EH (cell line): ENCODE data around the gene P2RY2.
"Not testable (repeated sequence)": the region's sequence is repeated elsewhere in the genome, so short reads cannot be mapped to it uniquely, and the experiment has no call there.

Experiments used
- DNase-seq: peaks from one replicate; pipeline ENCODE4 v3.0.0-alpha.2; 2015; ENCODE audit warnings: low read depth

The P2RY2 gene

GRCh38 chr11:73188301-73188700 lies 29.8 kb upstream of the P2RY2 start:
- DNase-seq: no peak

GRCh38 chr11:73189315-73189714 lies 28.8 kb upstream of the P2RY2 start:
- DNase-seq: no peak

GRCh38 chr11:73189723-73190556 lies 28.1 kb upstream of the P2RY2 start:
- peak; percentile 30 for DNase-seq

- no peak for DNase-seq
Observed at GRCh38 chr11:73190557-73190885, 27.6 kb upstream of the P2RY2 start.

GRCh38 chr11:73191151-73191550 lies 26.9 kb upstream of the P2RY2 start:
- no peak for DNase-seq

GRCh38 chr11:73192272-73192671 lies 25.8 kb upstream of the P2RY2 start:
- no peak for DNase-seq

GRCh38 chr11:73193251-73194033 lies 24.6 kb upstream of the P2RY2 start:
- no peak for DNase-seq

GRCh38 chr11:73194034-73194507 lies 24.0 kb upstream of the P2RY2 start:
- no peak for DNase-seq

GRCh38 chr11:73194593-73194992 lies 23.5 kb upstream of the P2RY2 start:
- DNase-seq: peak; percentile 36

- DNase-seq: peak; percentile 61
Observed at GRCh38 chr11:73195191-73196007, 22.7 kb upstream of the P2RY2 start.

- no peak for DNase-seq
Observed at GRCh38 chr11:73196576-73196975, 21.5 kb upstream of the P2RY2 start.

- no peak for DNase-seq
Observed at GRCh38 chr11:73197348-73197747, 20.7 kb upstream of the P2RY2 start.

GRCh38 chr11:73197787-73198186 lies 20.3 kb upstream of the P2RY2 start:
- not testable (repeated sequence) for DNase-seq

- peak; percentile 14 for DNase-seq
Observed at GRCh38 chr11:73198677-73199076, 19.4 kb upstream of the P2RY2 start.

GRCh38 chr11:73199446-73199845 lies 18.6 kb upstream of the P2RY2 start:
- no peak for DNase-seq

- no peak for DNase-seq
Observed at GRCh38 chr11:73200256-73200655, 17.8 kb upstream of the P2RY2 start.

- DNase-seq: no peak
Observed at GRCh38 chr11:73201249-73201648, 16.8 kb upstream of the P2RY2 start.

- DNase-seq: no peak
Observed at GRCh38 chr11:73201888-73202780, 15.9 kb upstream of the P2RY2 start.

GRCh38 chr11:73203322-73203721 lies 14.8 kb upstream of the P2RY2 start:
- no peak for DNase-seq

- DNase-seq: no peak
Observed at GRCh38 chr11:73203790-73204189, 14.3 kb upstream of the P2RY2 start.

- DNase-seq: no peak
Observed at GRCh38 chr11:73204711-73205121, 13.4 kb upstream of the P2RY2 start.
